Suprapubic skin (tissue), 4 donors: ENCODE results near the gene DGCR6.

Experiments used
- EP300 ChIP-seq: sonication (generic); formaldehyde crosslinking; IDR thresholded peaks from one replicate; pipeline ENCODE4 v1.6.1; 2017; ENCODE audit warnings: antibody characterized with exemption
- POLR2A ChIP-seq, 2 donors: fragments of 450-650 bp; IDR thresholded peaks; one replicate each; pipeline ENCODE4 v1.6.1; 2017; ENCODE audit warnings: antibody characterized with exemption in 2 of 2, mild to moderate bottlenecking in 2 of 2, moderate library complexity in 2 of 2
- POLR2AphosphoS5 ChIP-seq, 3 donors: sonication (generic); formaldehyde crosslinking; IDR thresholded peaks; one replicate each; pipeline ENCODE4 v1.6.1; 2017; ENCODE audit warnings: antibody characterized with exemption in 3 of 3
- TF ChIP-seq, protein P1 (sequence below), 2 donors: fragments of 200-600 bp in 1 of 2; fragments of 450-650 bp in 1 of 2; sonication (generic) in 1 of 2; IDR thresholded peaks; one replicate each; pipeline ENCODE4 v1.5.1; 2016 to 2019; ENCODE audit warnings: antibody characterized with exemption in 2 of 2, mild to moderate bottlenecking in 1 of 2, moderate library complexity in 1 of 2

DNA sequence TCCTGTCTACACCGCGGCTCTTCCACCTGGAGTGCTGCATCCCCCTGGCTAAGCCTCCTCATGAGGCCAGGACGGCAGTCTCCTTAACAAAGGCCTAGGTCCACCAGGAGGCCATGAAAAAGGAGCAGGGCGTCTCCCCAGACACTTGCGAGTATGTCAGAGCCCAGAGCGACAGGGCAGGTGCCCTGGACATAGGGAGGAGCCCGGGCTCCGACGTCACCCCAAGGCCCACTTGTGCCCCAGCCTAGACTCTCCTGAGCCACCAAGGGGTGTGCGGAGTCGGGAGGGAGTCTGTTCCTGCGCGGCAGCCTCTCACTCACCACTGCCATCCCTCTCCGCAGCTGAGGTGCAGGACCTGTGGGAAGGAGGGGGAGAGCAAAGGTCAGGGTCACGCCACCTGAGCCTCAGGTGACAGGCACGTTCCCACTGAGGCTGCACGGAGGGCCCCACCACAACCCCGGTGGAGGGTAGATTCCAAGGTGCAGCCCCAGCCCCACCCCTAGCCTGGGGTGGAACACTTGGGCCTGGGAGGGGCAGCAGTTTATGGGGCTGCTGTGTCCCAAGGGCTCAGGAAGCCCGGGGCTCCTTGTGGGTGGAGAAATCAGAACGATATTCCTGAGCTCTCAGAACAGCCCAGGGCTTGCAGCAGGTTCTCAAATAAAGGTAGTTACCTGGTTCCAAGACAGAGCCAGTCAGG, 19.4 kb downstream of the DGCR6 start:
- TF ChIP-seq, protein P1, sequence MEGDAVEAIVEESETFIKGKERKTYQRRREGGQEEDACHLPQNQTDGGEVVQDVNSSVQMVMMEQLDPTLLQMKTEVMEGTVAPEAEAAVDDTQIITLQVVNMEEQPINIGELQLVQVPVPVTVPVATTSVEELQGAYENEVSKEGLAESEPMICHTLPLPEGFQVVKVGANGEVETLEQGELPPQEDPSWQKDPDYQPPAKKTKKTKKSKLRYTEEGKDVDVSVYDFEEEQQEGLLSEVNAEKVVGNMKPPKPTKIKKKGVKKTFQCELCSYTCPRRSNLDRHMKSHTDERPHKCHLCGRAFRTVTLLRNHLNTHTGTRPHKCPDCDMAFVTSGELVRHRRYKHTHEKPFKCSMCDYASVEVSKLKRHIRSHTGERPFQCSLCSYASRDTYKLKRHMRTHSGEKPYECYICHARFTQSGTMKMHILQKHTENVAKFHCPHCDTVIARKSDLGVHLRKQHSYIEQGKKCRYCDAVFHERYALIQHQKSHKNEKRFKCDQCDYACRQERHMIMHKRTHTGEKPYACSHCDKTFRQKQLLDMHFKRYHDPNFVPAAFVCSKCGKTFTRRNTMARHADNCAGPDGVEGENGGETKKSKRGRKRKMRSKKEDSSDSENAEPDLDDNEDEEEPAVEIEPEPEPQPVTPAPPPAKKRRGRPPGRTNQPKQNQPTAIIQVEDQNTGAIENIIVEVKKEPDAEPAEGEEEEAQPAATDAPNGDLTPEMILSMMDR (IDR thresholded peaks at IDR 0.05) = no peak
- TF ChIP-seq POLR2A (IDR thresholded peaks at IDR 0.05) (no peak), POLR2AphosphoS5 (IDR thresholded peaks at IDR 0.05) (no peak), EP300 (no peak)
